ENCODE results near the gene KDSR. TPM values are rescaled to one million over a fixed set of nuclear protein-coding genes. Genes with fewer than 3 reads are reported as not detected.

KDSR gene
- total RNA-seq, 1 experiment from 2014 or later, result 108 TPM

- Mint-ChIP-seq H3K4me1 (ENCODE audit: insufficient read depth, unreplicated experiment) (no peaks in the 10 kb centered on the region), H3K36me3 (ENCODE audit: insufficient read depth, unreplicated experiment) (peaks cover 90% of the 10 kb centered on the region), H3K27me3 (ENCODE audit: insufficient read depth, unreplicated experiment) (no peaks in the 10 kb centered on the region), H3K4me3 (ENCODE audit: unreplicated experiment) (no peak overlapping the region), H3K9me3 (ENCODE audit: unreplicated experiment) (no peaks in the 10 kb centered on the region), H3K27ac (ENCODE audit: low read depth, unreplicated experiment) (no peak overlapping the region)
- no TSS peak for BruUV-seq (replicated peaks)
- intact Hi-C loops (cut with micrococcal nuclease), result no loop called here
- ChIA-PET POLR2A (no interaction called here), CTCF (no interaction called here)
- no peak for TF ChIP-seq CTCF (IDR thresholded peaks at IDR 0.05; ENCODE audit: unreplicated experiment)
- no peak for DNase-seq (ENCODE audit: unreplicated experiment)
Observed at GRCh38 chr18:63387861-63388260, 20.9 kb upstream of the KDSR start.

- ChIA-PET CTCF (no interaction called here), POLR2A (interaction anchor here (0.6 to 3.2 kb wide), 7 partner anchors 10 to 1337 kb away, joined by 3 to 16 read pairs (median 6); no protein-coding TSS in a partner anchor)
- no peak overlapping the region for H3K27ac Mint-ChIP-seq (ENCODE audit: low read depth, unreplicated experiment)
- no TSS peak for BruUV-seq (replicated peaks)
- peaks cover 16% of the 10 kb centered on the region for H3K4me1 Mint-ChIP-seq (ENCODE audit: insufficient read depth, unreplicated experiment)
- H3K4me3 Mint-ChIP-seq (ENCODE audit: unreplicated experiment), result no peak overlapping the region
- peaks cover 45% of the 10 kb centered on the region for H3K36me3 Mint-ChIP-seq (ENCODE audit: insufficient read depth, unreplicated experiment)
- H3K27me3 Mint-ChIP-seq (ENCODE audit: insufficient read depth, unreplicated experiment), result no peaks in the 10 kb centered on the region
- intact Hi-C loops (cut with micrococcal nuclease), result no loop called here
- no peaks in the 10 kb centered on the region for H3K9me3 Mint-ChIP-seq (ENCODE audit: unreplicated experiment)
- no peak for TF ChIP-seq CTCF (IDR thresholded peaks at IDR 0.05; ENCODE audit: unreplicated experiment)
- DNase-seq (ENCODE audit: unreplicated experiment), result no peak
Observed at GRCh38 chr18:63382843-63383242, 15.8 kb upstream of the KDSR start.

DNA sequence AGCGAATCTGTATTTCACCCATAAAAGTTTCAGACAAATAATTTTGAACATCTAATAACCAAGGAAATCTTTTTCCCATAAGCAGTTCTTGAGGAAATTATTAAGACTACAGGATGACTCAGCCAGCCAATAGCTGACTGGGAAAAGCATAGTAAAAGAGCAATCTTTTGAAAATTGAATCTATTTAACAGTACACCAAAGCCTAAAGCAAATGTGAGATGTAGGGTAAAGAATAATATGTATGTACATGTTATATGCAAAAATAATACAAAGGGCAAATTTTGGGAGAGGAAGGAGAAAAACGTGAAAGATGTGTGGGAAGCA, 12.6 kb upstream of the KDSR start:
- DNase-seq (ENCODE audit: unreplicated experiment), result no peak
- no peak overlapping the region for H3K27ac Mint-ChIP-seq (ENCODE audit: low read depth, unreplicated experiment)
- H3K9me3 Mint-ChIP-seq (ENCODE audit: unreplicated experiment), result no peaks in the 10 kb centered on the region
- peaks cover 14% of the 10 kb centered on the region for H3K36me3 Mint-ChIP-seq (ENCODE audit: insufficient read depth, unreplicated experiment)
- H3K27me3 Mint-ChIP-seq (ENCODE audit: insufficient read depth, unreplicated experiment), result no peaks in the 10 kb centered on the region
- ChIA-PET CTCF (no interaction called here), POLR2A (interaction anchor here (3.2 kb wide), 1 partner anchor 11 kb away, joined by 16 read pairs; no protein-coding TSS in a partner anchor)
- peaks cover 16% of the 10 kb centered on the region for H3K4me1 Mint-ChIP-seq (ENCODE audit: insufficient read depth, unreplicated experiment)
- no peak overlapping the region for H3K4me3 Mint-ChIP-seq (ENCODE audit: unreplicated experiment)
- TF ChIP-seq CTCF (IDR thresholded peaks at IDR 0.05; ENCODE audit: unreplicated experiment), result no peak
- BruUV-seq (replicated peaks), result no TSS peak
- intact Hi-C loops (cut with micrococcal nuclease), result no loop called here

- Mint-ChIP-seq H3K27ac (ENCODE audit: low read depth, unreplicated experiment) (no peak overlapping the region), H3K9me3 (ENCODE audit: unreplicated experiment) (no peaks in the 10 kb centered on the region), H3K4me1 (ENCODE audit: insufficient read depth, unreplicated experiment) (peaks cover 16% of the 10 kb centered on the region), H3K27me3 (ENCODE audit: insufficient read depth, unreplicated experiment) (no peaks in the 10 kb centered on the region), H3K4me3 (ENCODE audit: unreplicated experiment) (no peak overlapping the region), H3K36me3 (ENCODE audit: insufficient read depth, unreplicated experiment) (peaks cover 9% of the 10 kb centered on the region)
- ChIA-PET POLR2A (interaction anchor here (3.2 kb wide), 1 partner anchor 11 kb away, joined by 16 read pairs; no protein-coding TSS in a partner anchor), CTCF (no interaction called here)
- TF ChIP-seq CTCF (IDR thresholded peaks at IDR 0.05; ENCODE audit: unreplicated experiment), result no peak
- TSS peak; percentile 28 for BruUV-seq (replicated peaks)
- DNase-seq (ENCODE audit: unreplicated experiment), result no peak
- intact Hi-C loops (cut with micrococcal nuclease), result no loop called here
Observed at GRCh38 chr18:63378919-63379638, 12.1 kb upstream of the KDSR start.

Measured in MCF 10A (cell line).